ENCODE data around the gene ZNF236. TPM values are rescaled to one million over a fixed set of nuclear protein-coding genes. Genes with fewer than 3 reads are reported as not detected.

The ZNF236 gene
- total RNA-seq, 2 experiments from 2014 or later, result 13.7 to 25.7 TPM

DNA sequence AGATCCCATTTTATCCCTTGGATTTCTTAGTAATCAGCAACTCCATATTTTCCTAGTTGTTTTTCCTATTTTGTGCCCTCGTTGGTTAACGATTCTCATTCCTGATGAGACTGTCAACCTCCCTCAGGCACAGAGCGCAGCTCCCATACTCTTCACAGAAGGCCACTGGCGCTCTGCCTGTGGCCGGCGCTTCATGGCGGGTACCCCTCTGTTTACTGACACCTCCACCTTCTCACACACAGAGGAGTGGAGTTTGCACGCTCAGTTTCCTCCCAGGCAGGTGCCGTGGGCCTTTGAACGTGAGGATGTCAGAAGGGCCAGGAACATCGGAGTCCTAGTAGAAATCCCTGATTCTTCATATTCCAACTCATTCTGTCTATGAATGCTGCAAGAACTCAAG lies 171.2 kb downstream of the ZNF236 start:
- intact Hi-C loops (cut with DNase I, micrococcal nuclease), result no loop called here
- no peaks in the 10 kb centered on the region for H3K36me3 Mint-ChIP-seq (ENCODE audit: low read depth)
- H3K27ac Mint-ChIP-seq, result no peak overlapping the region
- DNase-seq, result no peak
- no peaks in the 10 kb centered on the region for H3K9me3 Mint-ChIP-seq (ENCODE audit: low read depth)
- ChIA-PET POLR2A (no interaction called here), CTCF (interaction anchor here (0.8 to 1.0 kb wide), 2 partner anchors 10 to 114 kb away, joined by 3 to 4 read pairs; no protein-coding TSS in a partner anchor)
- no peak overlapping the region for H3K4me3 Mint-ChIP-seq
- no peaks in the 10 kb centered on the region for H3K4me1 Mint-ChIP-seq
- no peak for ATAC-seq
- no peaks in the 10 kb centered on the region for H3K27me3 Mint-ChIP-seq

DNA sequence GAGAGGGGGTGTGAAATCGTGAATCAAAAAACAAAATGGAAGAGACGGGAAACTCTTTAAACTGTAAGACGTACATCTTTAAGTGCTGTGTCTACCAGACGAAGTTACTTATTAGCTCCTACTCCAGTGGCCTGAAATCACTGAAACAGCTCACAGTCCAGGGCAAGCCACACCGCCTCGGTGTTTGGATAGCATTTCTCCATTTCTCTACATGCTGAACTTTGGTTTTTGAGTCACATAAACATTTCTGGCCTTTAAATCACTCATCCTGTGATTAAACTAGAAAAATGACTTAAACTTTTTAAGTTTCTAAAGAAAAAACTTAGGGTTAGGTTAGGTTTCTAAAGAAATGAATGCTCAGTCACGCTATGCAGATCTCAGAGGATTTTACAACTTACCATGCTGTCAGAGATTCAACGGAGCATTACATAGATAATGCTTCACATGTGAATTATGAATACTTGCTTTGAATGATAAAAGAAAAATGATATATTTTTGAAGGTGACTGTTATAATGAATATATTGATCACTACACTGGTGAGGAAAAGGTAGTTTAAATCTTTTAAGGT lies 171.8 kb downstream of the ZNF236 start:
- intact Hi-C loops (cut with DNase I, micrococcal nuclease), result no loop called here
- Mint-ChIP-seq H3K36me3 (ENCODE audit: low read depth) (no peaks in the 10 kb centered on the region), H3K27me3 (no peaks in the 10 kb centered on the region), H3K4me3 (no peak overlapping the region), H3K27ac (no peak overlapping the region), H3K4me1 (no peaks in the 10 kb centered on the region), H3K9me3 (ENCODE audit: low read depth) (no peaks in the 10 kb centered on the region)
- ChIA-PET CTCF (interaction anchor here (0.8 to 1.0 kb wide), 2 partner anchors 10 to 113 kb away, joined by 3 to 4 read pairs; no protein-coding TSS in a partner anchor), POLR2A (no interaction called here)
- ATAC-seq (no peak), DNase-seq (no peak)

DNA sequence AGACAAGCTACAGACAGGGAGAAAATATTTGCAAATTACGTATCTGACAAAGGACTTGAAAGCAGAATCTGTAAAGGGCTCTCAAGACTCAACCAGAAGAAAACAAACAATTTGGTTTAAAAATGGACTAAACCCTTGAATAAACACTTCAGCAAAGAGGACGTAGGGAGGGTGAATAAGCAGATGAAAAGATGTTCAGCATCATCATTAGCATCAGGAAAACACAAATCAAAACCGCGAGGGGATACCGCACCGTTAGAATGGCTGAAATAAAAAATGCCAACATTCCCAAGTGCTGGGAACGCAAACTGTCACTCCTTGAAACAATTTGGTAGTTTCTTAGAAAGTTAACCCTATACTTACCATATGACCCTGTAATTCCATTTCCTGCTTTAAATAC lies 173.5 kb downstream of the ZNF236 start:
- ATAC-seq, result no peak
- POLR2A ChIA-PET, result no interaction called here
- CTCF ChIA-PET, result interaction anchor here (0.6 to 1.9 kb wide), 6 partner anchors 12 to 627 kb away, joined by 3 to 7 read pairs (median 3); no protein-coding TSS in a partner anchor
- Mint-ChIP-seq H3K27ac (no peak overlapping the region), H3K4me1 (peaks cover 8% of the 10 kb centered on the region), H3K9me3 (ENCODE audit: low read depth) (no peaks in the 10 kb centered on the region), H3K27me3 (no peaks in the 10 kb centered on the region), H3K4me3 (no peak overlapping the region), H3K36me3 (ENCODE audit: low read depth) (no peaks in the 10 kb centered on the region)
- intact Hi-C loops (cut with DNase I, micrococcal nuclease), result no loop called here
- no peak for DNase-seq

DNA sequence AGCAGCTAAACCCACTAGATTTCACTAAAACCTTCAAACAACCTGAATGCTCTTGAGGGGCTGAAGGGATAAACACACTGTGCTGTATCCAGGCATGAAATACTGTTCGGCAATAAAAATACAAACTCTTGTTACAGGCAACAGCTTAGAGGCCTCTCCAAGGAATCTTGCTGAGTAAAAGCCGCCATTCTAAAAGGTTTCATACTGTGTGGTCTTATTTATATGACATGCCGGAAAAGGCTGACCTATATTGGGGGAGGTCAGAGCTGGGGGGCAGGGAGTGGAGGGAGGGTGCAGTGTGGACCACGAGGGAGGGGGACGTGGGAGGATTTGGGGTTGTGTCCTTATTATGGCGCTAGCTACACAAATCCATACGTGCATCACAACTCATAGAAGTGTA lies 174.1 kb downstream of the ZNF236 start:
- ATAC-seq (no peak), DNase-seq (no peak)
- Mint-ChIP-seq H3K9me3 (ENCODE audit: low read depth) (no peaks in the 10 kb centered on the region), H3K27ac (no peak overlapping the region), H3K4me1 (peaks cover 8% of the 10 kb centered on the region), H3K4me3 (no peak overlapping the region), H3K27me3 (no peaks in the 10 kb centered on the region), H3K36me3 (ENCODE audit: low read depth) (no peaks in the 10 kb centered on the region)
- POLR2A ChIA-PET, result no interaction called here
- CTCF ChIA-PET, result interaction anchor here (0.6 to 1.9 kb wide), 9 partner anchors 13 to 654 kb away, joined by 3 to 16 read pairs (median 3); no protein-coding TSS in a partner anchor
- intact Hi-C loops (cut with DNase I, micrococcal nuclease), result no loop called here

DNA sequence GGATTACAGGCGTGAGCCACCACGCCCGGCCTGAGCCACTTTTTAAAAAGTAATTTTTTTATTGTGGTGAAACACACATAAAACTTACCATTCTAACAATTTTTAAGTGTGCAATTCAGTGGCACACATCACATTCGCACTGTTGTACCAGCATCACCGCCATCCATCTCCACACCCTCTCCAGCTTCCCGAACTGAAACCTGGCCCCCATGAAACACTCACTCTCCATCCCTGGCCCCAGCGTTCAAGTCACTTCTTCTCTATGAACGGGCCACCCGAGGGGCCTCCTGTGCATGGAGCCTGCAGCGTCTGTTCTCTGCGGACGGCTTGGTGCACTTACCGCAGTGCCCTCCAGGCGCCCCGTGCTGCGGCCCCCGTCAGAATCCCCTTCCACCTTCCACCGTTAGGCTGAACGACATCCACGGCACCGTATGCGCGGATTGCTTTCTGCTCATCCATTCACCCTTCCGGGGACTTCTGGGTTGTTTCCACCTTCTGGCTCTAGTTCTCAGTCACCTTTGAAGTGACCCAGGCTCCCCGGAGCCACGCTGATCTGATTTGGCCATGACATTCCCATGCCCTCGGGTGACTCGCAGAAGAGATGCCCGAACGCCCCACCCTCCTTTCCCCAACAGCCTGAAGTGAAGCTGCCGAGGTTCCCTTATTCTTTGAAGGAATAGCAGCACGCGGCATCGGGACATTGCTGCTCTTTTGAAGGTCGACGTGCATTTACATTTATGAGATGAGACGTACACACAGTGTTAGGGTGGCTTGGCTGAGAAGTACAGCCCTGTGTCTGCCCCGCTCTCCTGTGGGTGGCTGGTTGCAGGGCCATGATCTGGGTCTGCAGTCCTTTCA lies 175.8 kb downstream of the ZNF236 start:
- ATAC-seq (no peak), DNase-seq (no peak)
- no peak overlapping the region for H3K27ac Mint-ChIP-seq
- no peaks in the 10 kb centered on the region for H3K36me3 Mint-ChIP-seq (ENCODE audit: low read depth)
- ChIA-PET CTCF (interaction anchor here (0.8 to 3.6 kb wide), 6 partner anchors 14 to 213 kb away, joined by 3 to 49 read pairs (median 16); no protein-coding TSS in a partner anchor), POLR2A (no interaction called here)
- no peaks in the 10 kb centered on the region for H3K9me3 Mint-ChIP-seq (ENCODE audit: low read depth)
- H3K27me3 Mint-ChIP-seq, result no peaks in the 10 kb centered on the region
- intact Hi-C loops (cut with DNase I, micrococcal nuclease), result no loop called here
- peaks cover 8% of the 10 kb centered on the region for H3K4me1 Mint-ChIP-seq
- no peak overlapping the region for H3K4me3 Mint-ChIP-seq

DNA sequence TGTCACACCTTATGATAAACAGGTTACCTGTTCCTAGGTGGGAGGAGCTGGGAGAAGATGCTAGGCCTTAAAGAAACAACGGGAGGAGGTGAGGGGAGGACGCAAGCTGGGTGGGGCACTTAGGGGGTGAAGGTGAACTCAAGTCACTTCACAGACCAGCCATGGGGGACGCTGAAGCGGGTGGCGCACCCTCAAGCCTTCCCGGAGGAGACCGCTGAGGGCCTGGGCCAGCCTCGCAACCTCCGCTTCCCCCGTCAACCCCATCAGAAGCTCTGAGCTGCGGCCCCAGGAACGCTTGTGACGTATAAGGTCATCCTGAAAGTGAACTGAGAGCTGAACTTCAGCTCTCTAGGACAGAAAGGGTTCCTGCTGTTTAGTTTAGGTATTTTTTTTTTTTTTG lies 176.7 kb downstream of the ZNF236 start:
- ATAC-seq (no peak), DNase-seq (no peak)
- Mint-ChIP-seq H3K36me3 (ENCODE audit: low read depth) (no peaks in the 10 kb centered on the region), H3K4me3 (no peak overlapping the region), H3K4me1 (peaks cover 8% of the 10 kb centered on the region), H3K27me3 (no peaks in the 10 kb centered on the region), H3K27ac (no peak overlapping the region), H3K9me3 (ENCODE audit: low read depth) (no peaks in the 10 kb centered on the region)
- POLR2A ChIA-PET, result no interaction called here
- intact Hi-C loops (cut with DNase I, micrococcal nuclease), result no loop called here
- CTCF ChIA-PET, result interaction anchor here (0.7 to 3.6 kb wide), 7 partner anchors 13 to 212 kb away, joined by 4 to 49 read pairs (median 15); no protein-coding TSS in a partner anchor

DNA sequence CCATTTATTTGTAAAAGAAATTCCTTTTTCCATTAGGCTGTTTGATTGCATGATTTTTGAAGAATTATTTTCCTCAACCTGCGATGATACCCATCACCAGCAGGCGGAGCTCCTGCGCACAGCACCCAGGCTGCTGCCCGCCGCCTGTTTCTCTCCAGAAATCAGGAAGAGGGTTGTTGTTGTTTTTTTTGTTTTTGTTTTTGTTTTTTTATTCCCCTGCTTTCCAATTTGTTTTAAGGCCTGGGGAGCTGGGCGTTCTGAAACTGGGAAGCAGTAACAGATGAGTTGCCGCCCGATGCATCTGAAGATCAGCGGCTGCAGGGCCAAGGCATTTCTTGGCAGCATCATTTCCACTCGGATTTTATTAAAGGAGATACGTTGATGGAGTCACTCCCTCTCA lies 178.2 kb downstream of the ZNF236 start:
- Mint-ChIP-seq H3K27ac (peak overlapping the region; percentile 17), H3K4me1 (peaks cover 21% of the 10 kb centered on the region), H3K27me3 (no peaks in the 10 kb centered on the region), H3K36me3 (ENCODE audit: low read depth) (no peaks in the 10 kb centered on the region), H3K4me3 (no peak overlapping the region), H3K9me3 (ENCODE audit: low read depth) (no peaks in the 10 kb centered on the region)
- ChIA-PET CTCF (interaction anchor here (0.7 to 3.6 kb wide), 47 partner anchors 9 to 676 kb away, joined by 3 to 49 read pairs (median 4); no protein-coding TSS in a partner anchor), POLR2A (interaction anchor here (0.6 to 0.9 kb wide), 4 partner anchors 36 to 211 kb away, joined by 3 to 5 read pairs (median 4); no protein-coding TSS in a partner anchor)
- intact Hi-C loops (cut with DNase I, micrococcal nuclease), result loop anchor here (1.0 to 5.0 kb wide), 4 partner anchors 55 to 650 kb away; no protein-coding TSS in a partner anchor
- peak; percentile 70 for DNase-seq
- ATAC-seq, result no peak

DNA sequence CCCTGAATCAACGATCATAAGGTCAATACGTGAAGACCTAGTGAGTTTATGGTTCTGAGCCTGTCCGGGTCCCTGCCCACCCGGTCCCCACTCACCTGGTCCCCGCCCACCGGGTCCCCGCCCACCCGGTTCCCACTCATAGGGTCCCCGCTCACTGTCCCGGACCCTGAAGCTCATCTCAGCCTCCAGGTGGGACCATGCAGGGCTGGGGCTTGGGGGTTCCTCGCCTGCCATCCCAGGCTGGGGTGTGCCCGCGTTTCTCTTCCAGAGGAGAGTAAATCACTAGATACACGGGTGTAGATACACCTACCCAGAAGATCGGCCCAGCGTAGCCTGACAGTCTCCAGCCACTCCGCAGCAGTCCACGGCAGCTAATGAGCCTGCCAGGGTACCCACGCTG lies 178.7 kb downstream of the ZNF236 start:
- H3K9me3 Mint-ChIP-seq (ENCODE audit: low read depth), result no peaks in the 10 kb centered on the region
- POLR2A ChIA-PET, result interaction anchor here (0.9 kb wide), 1 partner anchor 211 kb away, joined by 3 read pairs; no protein-coding TSS in a partner anchor

DNA sequence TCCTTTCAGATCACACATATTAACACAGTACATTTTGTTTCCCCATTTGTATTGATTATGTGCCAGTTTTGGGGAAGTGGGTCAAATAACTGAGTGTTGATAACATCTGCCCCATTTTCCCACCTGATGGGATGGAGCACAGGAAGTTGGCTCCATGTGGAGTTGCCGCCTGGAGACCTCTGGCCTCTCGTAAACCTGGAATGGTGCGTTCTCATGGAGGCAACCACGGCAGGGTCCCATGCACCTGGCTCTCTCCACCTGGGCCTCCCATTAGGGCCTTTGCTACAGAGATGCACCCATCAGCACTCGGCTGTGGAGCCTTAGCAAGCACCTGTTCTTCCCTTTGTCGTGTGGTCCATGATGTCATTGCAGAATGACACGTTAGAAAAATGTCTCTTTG lies 179.6 kb downstream of the ZNF236 start:
- Mint-ChIP-seq H3K27ac (no peak overlapping the region), H3K4me3 (no peak overlapping the region), H3K4me1 (peaks cover 26% of the 10 kb centered on the region), H3K27me3 (no peaks in the 10 kb centered on the region), H3K36me3 (ENCODE audit: low read depth) (peaks cover 2% of the 10 kb centered on the region), H3K9me3 (ENCODE audit: low read depth) (no peaks in the 10 kb centered on the region)
- POLR2A ChIA-PET, result no interaction called here
- intact Hi-C loops (cut with DNase I, micrococcal nuclease), result loop anchor here in 1 of 2 experiments (5.0 kb wide), 1 partner anchor 145 kb away; no protein-coding TSS in a partner anchor
- CTCF ChIA-PET, result interaction anchor here (0.7 to 3.6 kb wide), 2 partner anchors 52 to 59 kb away, joined by 3 to 20 read pairs; no protein-coding TSS in a partner anchor
- ATAC-seq (no peak), DNase-seq (no peak)

More for the DNA sequence above, 178.7 kb downstream of the ZNF236 start:
- H3K36me3 Mint-ChIP-seq (ENCODE audit: low read depth), result peaks cover 2% of the 10 kb centered on the region
- H3K27me3 Mint-ChIP-seq, result no peaks in the 10 kb centered on the region
- no peak overlapping the region for H3K27ac Mint-ChIP-seq
- peaks cover 26% of the 10 kb centered on the region for H3K4me1 Mint-ChIP-seq
- no peak for DNase-seq
- intact Hi-C loops (cut with DNase I, micrococcal nuclease), result loop anchor here in 1 of 2 experiments (5.0 kb wide), 1 partner anchor 146 kb away; no protein-coding TSS in a partner anchor
- ATAC-seq, result no peak
- no peak overlapping the region for H3K4me3 Mint-ChIP-seq
- CTCF ChIA-PET, result interaction anchor here (0.7 to 3.6 kb wide), 31 partner anchors 8 to 404 kb away, joined by 3 to 49 read pairs (median 5); no protein-coding TSS in a partner anchor

DNA sequence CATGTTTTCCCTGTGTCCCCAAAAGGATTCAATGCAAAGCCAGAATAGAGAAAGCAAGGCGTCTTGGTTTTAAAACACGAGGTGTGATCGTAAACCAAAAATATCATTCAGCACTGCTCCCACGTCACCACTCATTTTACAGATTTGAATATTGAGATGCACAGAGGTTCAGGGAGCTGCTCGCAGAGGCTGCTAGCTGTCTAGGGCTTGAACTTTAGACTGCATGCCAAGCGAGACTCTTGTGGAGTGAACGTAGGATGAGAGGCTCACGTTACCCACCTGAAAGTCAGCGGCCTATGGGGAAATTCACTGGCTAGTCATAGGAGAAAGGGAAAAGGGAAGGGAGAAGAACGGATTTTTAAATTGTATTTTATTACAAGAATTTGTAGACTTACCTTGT lies 180.1 kb downstream of the ZNF236 start:
- ATAC-seq, result no peak
- H3K27me3 Mint-ChIP-seq, result no peaks in the 10 kb centered on the region
- intact Hi-C loops (cut with DNase I, micrococcal nuclease), result loop anchor here in 1 of 2 experiments (5.0 kb wide), 1 partner anchor 145 kb away; no protein-coding TSS in a partner anchor
- DNase-seq, result no peak
- no peak overlapping the region for H3K4me3 Mint-ChIP-seq
- no peaks in the 10 kb centered on the region for H3K9me3 Mint-ChIP-seq (ENCODE audit: low read depth)
- peaks cover 2% of the 10 kb centered on the region for H3K36me3 Mint-ChIP-seq (ENCODE audit: low read depth)
- peaks cover 26% of the 10 kb centered on the region for H3K4me1 Mint-ChIP-seq
- ChIA-PET CTCF (interaction anchor here (1.1 to 3.1 kb wide), 2 partner anchors 18 to 209 kb away, joined by 3 to 12 read pairs; no protein-coding TSS in a partner anchor), POLR2A (no interaction called here)
- no peak overlapping the region for H3K27ac Mint-ChIP-seq

DNA sequence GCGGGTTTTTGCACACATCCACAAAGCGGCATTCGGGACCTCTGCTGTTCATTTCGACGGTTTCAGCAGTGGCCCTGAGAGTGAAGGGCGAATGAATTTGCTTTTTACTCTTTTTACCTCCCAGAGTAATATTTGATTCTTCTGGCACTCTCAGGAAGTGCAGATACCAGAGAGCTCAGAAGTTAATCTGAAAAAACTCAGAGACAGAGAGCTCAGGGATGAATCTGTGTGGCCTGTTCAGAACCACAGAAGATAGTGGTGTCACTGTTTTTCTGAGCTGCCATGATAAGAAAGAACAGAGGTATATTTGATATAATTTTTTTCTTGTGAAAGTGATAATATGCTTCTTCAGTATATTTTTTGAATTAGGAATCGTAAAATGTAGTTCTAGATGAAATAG lies 181.0 kb downstream of the ZNF236 start:
- Mint-ChIP-seq H3K9me3 (ENCODE audit: low read depth) (no peaks in the 10 kb centered on the region), H3K4me1 (peaks cover 26% of the 10 kb centered on the region), H3K4me3 (no peak overlapping the region), H3K36me3 (ENCODE audit: low read depth) (peaks cover 2% of the 10 kb centered on the region), H3K27me3 (no peaks in the 10 kb centered on the region), H3K27ac (peak overlapping the region; percentile 47)
- DNase-seq, result no peak
- POLR2A ChIA-PET, result no interaction called here
- CTCF ChIA-PET, result interaction anchor here (1.1 to 3.1 kb wide), 4 partner anchors 19 to 208 kb away, joined by 3 to 12 read pairs (median 8); no protein-coding TSS in a partner anchor
- intact Hi-C loops (cut with DNase I, micrococcal nuclease), result loop anchor here in 1 of 2 experiments (5.0 kb wide), 1 partner anchor 144 kb away; no protein-coding TSS in a partner anchor
- no peak for ATAC-seq

Measured in activated CD4-positive, alpha-beta T cell treated with anti-CD3 and anti-CD28 coated beads for 36 hours (primary cell).